OCI-LY7 (cell line): ENCODE results near the gene BBS9. TPM values are rescaled to one million over a fixed set of nuclear protein-coding genes. Genes with fewer than 3 reads are reported as not detected.

Source experiments
- BruUV-seq: library from RNA; stranded (reverse); fragments of 400-500 nt; replicated peaks from 2 replicates; lab custom pipeline; 2021; lab: Mats Ljungman, UMichigan
- CTCF ChIA-PET: fragments of 300-600 bp; sonication (Branson Sonifier 250); formaldehyde crosslinking; loops from one replicate; lab custom pipeline; 2022; ENCODE audit warnings: antibody characterized with exemption; ENCODE audit not compliant: unreplicated experiment; lab: Charles Lee
- POLR2A ChIA-PET: fragments of 300-600 bp; sonication (Branson Sonifier 250); formaldehyde crosslinking; loops from one replicate; lab custom pipeline; 2022; ENCODE audit warnings: antibody characterized with exemption; lab: Charles Lee
- DNase-seq: peaks from one replicate; pipeline ENCODE4 v3.0.0-alpha.2; 2015; ENCODE audit warnings: low spot score
- H2AFZ ChIP-seq: fragments of 200-600 bp; sonication (generic), shearing (Covaris generic); 2 replicates; pipeline ENCODE4 v1.6.1; 2014; ENCODE audit warnings: mild to moderate bottlenecking, antibody characterized with exemption, low read length, moderate library complexity
- H3K27ac ChIP-seq: fragments of 200-600 bp; sonication (generic); 2 replicates; pipeline ENCODE4 v1.5.1; 2014; ENCODE audit warnings: mixed run types, low read depth, mild to moderate bottlenecking, moderate library complexity, low read length, inconsistent platforms; ENCODE audit not compliant: poor library complexity, severe bottlenecking
- H3K36me3 ChIP-seq: fragments of 200-600 bp; sonication (generic); 2 replicates; pipeline ENCODE4 v1.6.1; 2014; ENCODE audit warnings: mild to moderate bottlenecking, antibody characterized with exemption, low read length, moderate library complexity, mixed read lengths; ENCODE audit not compliant: insufficient read depth
- H3K4me1 ChIP-seq: fragments of 200-600 bp; sonication (generic); 2 replicates; pipeline ENCODE4 v1.5.1; 2014; ENCODE audit warnings: mild to moderate bottlenecking, low read length; ENCODE audit not compliant: insufficient read depth, poor library complexity, severe bottlenecking
- H3K4me2 ChIP-seq: fragments of 200-600 bp; sonication (generic); 2 replicates; pipeline ENCODE4 v1.6.1; 2014; ENCODE audit warnings: mild to moderate bottlenecking, low read length
- H3K4me3 ChIP-seq: fragments of 200-600 bp; sonication (generic); 2 replicates; pipeline ENCODE4 v1.5.1; 2014; ENCODE audit warnings: mild to moderate bottlenecking, low read depth, low read length; ENCODE audit not compliant: poor library complexity, severe bottlenecking
- H3K79me2 ChIP-seq: fragments of 200-600 bp; sonication (generic); 2 replicates; pipeline ENCODE4 v1.6.1; 2016; ENCODE audit warnings: low read depth, mild to moderate bottlenecking, low read length, moderate library complexity, mixed read lengths; ENCODE audit not compliant: insufficient read depth
- H3K9me2 ChIP-seq: fragments of 200-600 bp; sonication (generic); 2 replicates; pipeline ENCODE4 v1.6.1; 2016; ENCODE audit warnings: mild to moderate bottlenecking, low read length, mixed read lengths; ENCODE audit not compliant: insufficient read depth
- H3K9me3 ChIP-seq: fragments of 200-600 bp; sonication (generic); 2 replicates; pipeline ENCODE4 v1.6.1; 2014; ENCODE audit warnings: mild to moderate bottlenecking, mixed run types, low read length, mixed read lengths
- H4K20me1 ChIP-seq: fragments of 200-600 bp; sonication (generic); 2 replicates; pipeline ENCODE4 v1.6.1; 2014; ENCODE audit warnings: mild to moderate bottlenecking, antibody characterized with exemption, low read length, moderate library complexity, mixed read lengths; ENCODE audit not compliant: insufficient read depth
- EZH2phosphoT487 ChIP-seq: fragments of 200-600 bp; sonication (generic); IDR thresholded peaks from 2 replicates; pipeline ENCODE4 v1.6.1; 2018; ENCODE audit warnings: low read depth, borderline replicate concordance, mild to moderate bottlenecking, mixed run types, antibody characterized with exemption, low read length, moderate library complexity, mixed read lengths
- intact Hi-C: fragments of 100-400 bp; cut with micrococcal nuclease; formaldehyde crosslinking; loops from one replicate; pipeline ENCODE4 v1.10.0; 2022; ENCODE audit not compliant: unreplicated experiment
- total RNA-seq, 2 experiments: library from RNA; depleted of rRNA in 1 of 2; stranded (reverse); fragments of >200 nt in 1 of 2; shearing (Covaris generic) in 1 of 2; gene quantifications; 2 replicates each; pipeline ENCODE4 v1.2.3, GENCODE V29; 2014 to 2022
- TF ChIP-seq, protein P1 (sequence below): fragments of 200-600 bp; sonication (generic); conservative IDR thresholded peaks from 2 replicates; pipeline ENCODE4 v1.5.1; 2014; ENCODE audit warnings: mild to moderate bottlenecking, antibody characterized with exemption, low read length, moderate library complexity, mixed read lengths

BBS9 gene
- total RNA-seq, 2 experiments from 2014 or later, result 6.8 to 14.8 TPM

DNA sequence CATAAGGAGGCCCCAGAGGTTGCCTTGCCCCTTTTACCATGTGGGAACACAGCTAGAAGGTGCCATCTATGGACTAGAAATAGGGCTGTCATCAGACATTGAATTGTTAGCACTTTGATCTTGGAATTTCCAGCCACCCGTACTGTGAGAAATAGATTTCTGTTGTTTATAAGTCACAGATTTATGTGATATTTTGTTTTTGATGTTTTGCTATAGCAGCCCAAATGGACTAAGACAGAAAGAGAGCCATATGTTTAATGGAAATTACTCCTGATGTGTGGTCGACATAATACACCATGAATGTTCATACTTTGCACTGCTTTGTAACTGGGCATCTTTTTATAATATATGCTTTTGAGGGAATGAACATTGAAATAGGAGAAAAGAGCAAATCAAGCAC lies 302.2 kb downstream of the BBS9 start:
- Histone ChIP-seq H3K9me3 (no peaks in the 10 kb centered on the region), H3K4me2 (no peak overlapping the region), H3K4me1 (no peaks in the 10 kb centered on the region), H3K79me2 (no peaks in the 10 kb centered on the region), H3K36me3 (no peaks in the 10 kb centered on the region), H3K9me2 (no peaks in the 10 kb centered on the region), H4K20me1 (no peaks in the 10 kb centered on the region), H3K4me3 (no peak overlapping the region), H3K27ac (no peak overlapping the region), H2AFZ (no peak overlapping the region)
- intact Hi-C loops, result no loop called here
- POLR2A ChIA-PET, result interaction anchor here (0.9 kb wide), 1 partner anchor 17 kb away, joined by 3 read pairs; no protein-coding TSS in a partner anchor
- CTCF ChIA-PET, result no interaction called here
- TF ChIP-seq, protein P1, sequence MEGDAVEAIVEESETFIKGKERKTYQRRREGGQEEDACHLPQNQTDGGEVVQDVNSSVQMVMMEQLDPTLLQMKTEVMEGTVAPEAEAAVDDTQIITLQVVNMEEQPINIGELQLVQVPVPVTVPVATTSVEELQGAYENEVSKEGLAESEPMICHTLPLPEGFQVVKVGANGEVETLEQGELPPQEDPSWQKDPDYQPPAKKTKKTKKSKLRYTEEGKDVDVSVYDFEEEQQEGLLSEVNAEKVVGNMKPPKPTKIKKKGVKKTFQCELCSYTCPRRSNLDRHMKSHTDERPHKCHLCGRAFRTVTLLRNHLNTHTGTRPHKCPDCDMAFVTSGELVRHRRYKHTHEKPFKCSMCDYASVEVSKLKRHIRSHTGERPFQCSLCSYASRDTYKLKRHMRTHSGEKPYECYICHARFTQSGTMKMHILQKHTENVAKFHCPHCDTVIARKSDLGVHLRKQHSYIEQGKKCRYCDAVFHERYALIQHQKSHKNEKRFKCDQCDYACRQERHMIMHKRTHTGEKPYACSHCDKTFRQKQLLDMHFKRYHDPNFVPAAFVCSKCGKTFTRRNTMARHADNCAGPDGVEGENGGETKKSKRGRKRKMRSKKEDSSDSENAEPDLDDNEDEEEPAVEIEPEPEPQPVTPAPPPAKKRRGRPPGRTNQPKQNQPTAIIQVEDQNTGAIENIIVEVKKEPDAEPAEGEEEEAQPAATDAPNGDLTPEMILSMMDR, result no peak
- TF ChIP-seq EZH2phosphoT487, result no peak
- BruUV-seq, result no TSS peak
- DNase-seq, result no peak

DNA sequence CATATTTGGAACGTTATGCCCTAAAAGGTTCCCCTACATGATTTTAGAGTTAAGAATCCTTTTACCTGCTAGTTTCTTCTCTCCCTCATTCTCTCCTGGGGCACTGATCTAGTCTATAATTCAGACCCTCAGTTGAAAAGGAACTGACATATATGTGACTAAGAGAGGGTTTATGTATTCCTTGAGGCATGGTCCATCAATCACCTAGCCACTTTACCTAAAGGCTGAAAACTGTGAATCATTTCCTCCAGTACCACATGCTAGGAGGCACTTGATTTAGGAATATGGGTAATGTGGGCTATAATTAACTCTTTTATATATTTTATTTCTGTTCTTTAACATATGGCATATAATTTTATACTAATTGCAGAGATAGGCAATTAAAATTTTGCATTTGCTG lies 303.5 kb downstream of the BBS9 start:
- intact Hi-C loops, result no loop called here
- H4K20me1 ChIP-seq, result no peaks in the 10 kb centered on the region

DNA sequence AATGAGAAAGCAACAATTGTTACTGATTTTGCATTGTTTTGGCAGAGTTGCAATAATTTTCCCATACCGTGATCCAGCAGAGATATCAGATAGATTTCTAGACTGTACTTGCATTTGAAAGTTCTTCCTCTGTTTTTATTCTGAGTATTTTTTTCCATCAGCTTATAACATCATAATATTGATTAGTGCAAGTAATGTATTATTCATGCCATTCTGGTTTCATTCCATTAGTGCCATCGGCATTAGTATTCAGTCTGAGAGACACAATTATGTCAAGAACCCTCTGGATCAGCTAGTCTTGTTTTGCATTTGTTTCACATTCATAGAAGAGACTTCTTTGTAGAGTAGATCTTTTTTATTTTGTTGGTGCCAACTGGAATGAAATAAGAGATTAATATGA lies 304.0 kb downstream of the BBS9 start:
- no peak overlapping the region for H3K27ac ChIP-seq
- no peaks in the 10 kb centered on the region for H3K36me3 ChIP-seq
- BruUV-seq, result no TSS peak
- no peaks in the 10 kb centered on the region for H3K9me2 ChIP-seq
- no peak for DNase-seq
- ChIA-PET CTCF (no interaction called here), POLR2A (no interaction called here)
- intact Hi-C loops, result no loop called here
- H2AFZ ChIP-seq, result no peak overlapping the region
- no peak overlapping the region for H3K4me3 ChIP-seq
- no peaks in the 10 kb centered on the region for H3K79me2 ChIP-seq
- H3K4me1 ChIP-seq, result no peaks in the 10 kb centered on the region
- H3K9me3 ChIP-seq, result no peaks in the 10 kb centered on the region
- TF ChIP-seq, protein P1, result no peak
- no peak for TF ChIP-seq EZH2phosphoT487
- no peak overlapping the region for H3K4me2 ChIP-seq
- H4K20me1 ChIP-seq, result no peaks in the 10 kb centered on the region

More for the DNA sequence above, 303.5 kb downstream of the BBS9 start:
- H3K4me3 ChIP-seq, result no peak overlapping the region
- H3K36me3 ChIP-seq, result no peaks in the 10 kb centered on the region
- H3K79me2 ChIP-seq, result no peaks in the 10 kb centered on the region
- CTCF ChIA-PET, result no interaction called here
- no peaks in the 10 kb centered on the region for H3K4me1 ChIP-seq
- BruUV-seq, result no TSS peak
- no peak overlapping the region for H2AFZ ChIP-seq
- no peak for DNase-seq
- H3K9me2 ChIP-seq, result no peaks in the 10 kb centered on the region
- TF ChIP-seq, protein P1, result no peak
- TF ChIP-seq EZH2phosphoT487, result no peak
- no peak overlapping the region for H3K27ac ChIP-seq
- no peaks in the 10 kb centered on the region for H3K9me3 ChIP-seq
- H3K4me2 ChIP-seq, result no peak overlapping the region
- POLR2A ChIA-PET, result no interaction called here
